DMS 273 (cell line): ENCODE results near the gene KRT73.
A peak's percentile ranks its signal among the peaks of the same experiment; 100 is the strongest.

Source experiments
- DNase-seq: peaks from one replicate; lab custom pipeline; 2025; ENCODE audit not compliant: unreplicated experiment; lab: John Stamatoyannopoulos, UW

KRT73 gene

GRCh38 chr12:52646613-52647012, 28.3 kb upstream of the KRT73 start:
- DNase-seq = no peak

GRCh38 chr12:52645982-52646381, 27.6 kb upstream of the KRT73 start:
- DNase-seq = no peak

- no peak for DNase-seq
Observed at GRCh38 chr12:52645120-52645761, 26.9 kb upstream of the KRT73 start.

GRCh38 chr12:52644078-52644415, 25.7 kb upstream of the KRT73 start:
- no peak for DNase-seq

GRCh38 chr12:52643233-52644077, 25.1 kb upstream of the KRT73 start:
- DNase-seq = no peak

GRCh38 chr12:52641468-52641867, 23.1 kb upstream of the KRT73 start:
- no peak for DNase-seq

GRCh38 chr12:52637299-52637698, 18.9 kb upstream of the KRT73 start:
- DNase-seq = no peak

- no peak for DNase-seq
Observed at GRCh38 chr12:52636592-52637258, 18.4 kb upstream of the KRT73 start.

- DNase-seq = no peak
Observed at GRCh38 chr12:52636189-52636588, 17.8 kb upstream of the KRT73 start.

GRCh38 chr12:52634266-52635056, 16.1 kb upstream of the KRT73 start:
- peak; percentile 77 for DNase-seq

- no peak for DNase-seq
Observed at GRCh38 chr12:52633383-52633782, 15.0 kb upstream of the KRT73 start.

- no peak for DNase-seq
Observed at GRCh38 chr12:52632656-52633055, 14.3 kb upstream of the KRT73 start.

- no peak for DNase-seq
Observed at GRCh38 chr12:52631676-52632459, 13.5 kb upstream of the KRT73 start.

- DNase-seq = no peak
Observed at GRCh38 chr12:52631264-52631663, 12.9 kb upstream of the KRT73 start.

GRCh38 chr12:52630599-52631200, 12.3 kb upstream of the KRT73 start:
- no peak for DNase-seq

- DNase-seq = no peak
Observed at GRCh38 chr12:52630008-52630500, 11.7 kb upstream of the KRT73 start.

GRCh38 chr12:52629281-52630007, 11.1 kb upstream of the KRT73 start:
- no peak for DNase-seq

GRCh38 chr12:52628841-52629240, 10.5 kb upstream of the KRT73 start:
- DNase-seq = no peak

GRCh38 chr12:52628111-52628507, 9.8 kb upstream of the KRT73 start:
- no peak for DNase-seq
